Mesendoderm (in vitro differentiated cells): ENCODE data around the gene NSUN2.

ENCODE experiments used
- DNase-seq: peaks from one replicate; pipeline ENCODE4 v3.0.0; 2013
- H2AK5ac ChIP-seq: 2 replicates; pipeline ENCODE4 v1.6.1; 2013; ENCODE audit warnings: low read length, inconsistent platforms
- H2BK120ac ChIP-seq: 2 replicates; pipeline ENCODE4 v1.6.1; 2013; ENCODE audit warnings: low read depth, mild to moderate bottlenecking, low read length, moderate library complexity, mixed read lengths
- H2BK15ac ChIP-seq: replicated peaks from 2 replicates; pipeline ENCODE4 v1.6.1; 2013; ENCODE audit warnings: low read depth, mild to moderate bottlenecking, moderate library complexity
- H2BK5ac ChIP-seq: 2 replicates; pipeline ENCODE4 v1.6.1; 2013; ENCODE audit warnings: low read length, inconsistent platforms
- H3K18ac ChIP-seq: 2 replicates; pipeline ENCODE4 v1.6.1; 2013; ENCODE audit warnings: mild to moderate bottlenecking, low read length, mixed read lengths
- H3K23ac ChIP-seq: one replicate; pipeline ENCODE4 v1.6.1; 2013; ENCODE audit warnings: low read length
- H3K27ac ChIP-seq: 2 replicates; pipeline ENCODE4 v1.5.1; 2013; ENCODE audit warnings: low read depth, mild to moderate bottlenecking, inconsistent platforms, low read length, moderate library complexity
- H3K27me3 ChIP-seq: 2 replicates; pipeline ENCODE4 v1.6.1; 2013; ENCODE audit warnings: low read length, control low read depth, mild to moderate bottlenecking, inconsistent platforms; ENCODE audit not compliant: insufficient read depth, poor library complexity
- H3K36me3 ChIP-seq: 2 replicates; pipeline ENCODE4 v1.6.1; 2013; ENCODE audit warnings: low read length, inconsistent platforms; ENCODE audit not compliant: control insufficient read depth, insufficient read depth
- H3K4ac ChIP-seq: one replicate; pipeline ENCODE4 v1.6.1; 2013; ENCODE audit warnings: low read depth, mild to moderate bottlenecking, low read length, moderate library complexity
- H3K4me1 ChIP-seq: 2 replicates; pipeline ENCODE4 v1.6.1; 2013; ENCODE audit warnings: low read depth, low read length, inconsistent platforms; ENCODE audit not compliant: control insufficient read depth
- H3K4me2 ChIP-seq: 2 replicates; pipeline ENCODE4 v1.6.1; 2013; ENCODE audit warnings: low read length
- H3K4me3 ChIP-seq: 2 replicates; pipeline ENCODE4 v1.5.1; 2013; ENCODE audit warnings: mild to moderate bottlenecking, low read length
- H3K56ac ChIP-seq: one replicate; pipeline ENCODE4 v1.6.1; 2013; ENCODE audit warnings: low read length
- H3K79me1 ChIP-seq: 2 replicates; pipeline ENCODE4 v1.6.1; 2013; ENCODE audit warnings: low read length, inconsistent platforms
- H3K79me2 ChIP-seq: 2 replicates; pipeline ENCODE4 v1.6.1; 2013; ENCODE audit warnings: mild to moderate bottlenecking, low read length; ENCODE audit not compliant: control insufficient read depth, insufficient read depth
- H3K9ac ChIP-seq: 2 replicates; pipeline ENCODE4 v1.6.1; 2013; ENCODE audit warnings: low read length, inconsistent platforms
- H4K5ac ChIP-seq: one replicate; pipeline ENCODE4 v1.6.1; 2013; ENCODE audit warnings: low read length
- H4K8ac ChIP-seq: one replicate; pipeline ENCODE4 v1.6.1; 2013; ENCODE audit warnings: low read depth, mild to moderate bottlenecking, control low read depth, low read length, moderate library complexity
- WGBS: extraction: QIAGEN DNeasy Blood & Tissue Kit; methylation state at CpG from one replicate; pipeline ENCODE4 v1.1.7; 2013; ENCODE audit warnings: low lambda C conversion rate, missing lambda C conversion rate; ENCODE audit not compliant: insufficient coverage; ENCODE audit errors: extremely low coverage; 5-methylcytosine and 5-hydroxymethylcytosine counted together

Gene NSUN2

GRCh38 chr5:6595405-6595804, 37.4 kb downstream of the NSUN2 start:
- H3K27ac ChIP-seq: no peak overlapping the region
- H3K4me2 ChIP-seq: no peak overlapping the region
- H3K18ac ChIP-seq: no peak overlapping the region
- no peak overlapping the region for H3K4me3 ChIP-seq
- peak; percentile 84 for DNase-seq
- H4K5ac ChIP-seq: no peak overlapping the region
- peaks cover 11% of the 10 kb centered on the region for H3K36me3 ChIP-seq
- no peak overlapping the region for H2BK5ac ChIP-seq
- no peak overlapping the region for H2BK120ac ChIP-seq
- no peak overlapping the region for H3K4ac ChIP-seq
- H3K23ac ChIP-seq: no peak overlapping the region
- H3K79me2 ChIP-seq: no peaks in the 10 kb centered on the region
- H3K56ac ChIP-seq: no peak overlapping the region
- no peak overlapping the region for H2BK15ac ChIP-seq
- WGBS: no CpG with 5 or more reads among the region's 3 CpGs
- peaks cover 4% of the 10 kb centered on the region for H3K4me1 ChIP-seq
- H3K27me3 ChIP-seq: no peaks in the 10 kb centered on the region
- no peak overlapping the region for H3K9ac ChIP-seq
- no peak overlapping the region for H2AK5ac ChIP-seq
- H4K8ac ChIP-seq: no peak overlapping the region
- no peaks in the 10 kb centered on the region for H3K79me1 ChIP-seq

- Histone ChIP-seq H4K5ac (no peak overlapping the region), H3K56ac (no peak overlapping the region), H3K4me1 (peaks cover 4% of the 10 kb centered on the region), H2BK5ac (no peak overlapping the region), H3K79me2 (no peaks in the 10 kb centered on the region), H3K4me3 (no peak overlapping the region), H3K27me3 (no peaks in the 10 kb centered on the region), H3K27ac (no peak overlapping the region), H2BK15ac (no peak overlapping the region), H3K79me1 (no peaks in the 10 kb centered on the region), H2AK5ac (no peak overlapping the region), H3K4me2 (no peak overlapping the region), H3K4ac (no peak overlapping the region), H3K9ac (no peak overlapping the region), H2BK120ac (no peak overlapping the region), H3K23ac (no peak overlapping the region), H4K8ac (no peak overlapping the region), H3K36me3 (peaks cover 8% of the 10 kb centered on the region), H3K18ac (no peak overlapping the region)
- no peak for DNase-seq
- WGBS: no CpG with 5 or more reads among the region's 6 CpGs
Measured at GRCh38 chr5:6594066-6594465, 38.8 kb downstream of the NSUN2 start.

- no peak overlapping the region for H2BK5ac ChIP-seq
- no peak overlapping the region for H3K27ac ChIP-seq
- H3K36me3 ChIP-seq: peaks cover 4% of the 10 kb centered on the region
- H3K9ac ChIP-seq: no peak overlapping the region
- H3K4ac ChIP-seq: no peak overlapping the region
- no peaks in the 10 kb centered on the region for H3K79me1 ChIP-seq
- H2BK120ac ChIP-seq: no peak overlapping the region
- H3K4me1 ChIP-seq: peaks cover 4% of the 10 kb centered on the region
- no peak for DNase-seq
- no peak overlapping the region for H3K4me3 ChIP-seq
- no peak overlapping the region for H3K23ac ChIP-seq
- H3K79me2 ChIP-seq: no peaks in the 10 kb centered on the region
- H2AK5ac ChIP-seq: no peak overlapping the region
- H3K4me2 ChIP-seq: no peak overlapping the region
- no peak overlapping the region for H4K5ac ChIP-seq
- H4K8ac ChIP-seq: no peak overlapping the region
- no peaks in the 10 kb centered on the region for H3K27me3 ChIP-seq
- no peak overlapping the region for H3K18ac ChIP-seq
- no peak overlapping the region for H2BK15ac ChIP-seq
- no peak overlapping the region for H3K56ac ChIP-seq
- WGBS: no CpG with 5 or more reads among the region's 14 CpGs
Measured at GRCh38 chr5:6593148-6594016, 39.5 kb downstream of the NSUN2 start.

GRCh38 chr5:6592601-6593000, 40.2 kb downstream of the NSUN2 start:
- Histone ChIP-seq H2BK5ac (no peak overlapping the region), H3K36me3 (peaks cover 3% of the 10 kb centered on the region), H2AK5ac (no peak overlapping the region), H2BK120ac (no peak overlapping the region), H2BK15ac (no peak overlapping the region), H3K27ac (no peak overlapping the region), H3K56ac (no peak overlapping the region), H3K79me1 (no peaks in the 10 kb centered on the region), H3K4ac (no peak overlapping the region), H3K27me3 (no peaks in the 10 kb centered on the region), H3K79me2 (no peaks in the 10 kb centered on the region), H3K4me2 (no peak overlapping the region), H4K5ac (no peak overlapping the region), H3K18ac (no peak overlapping the region), H3K4me1 (peaks cover 4% of the 10 kb centered on the region), H3K4me3 (no peak overlapping the region), H3K23ac (no peak overlapping the region), H4K8ac (no peak overlapping the region), H3K9ac (no peak overlapping the region)
- 100% methylated on average over 1 of the region's 3 CpGs for WGBS
- DNase-seq: no peak

GRCh38 chr5:6591671-6592288, 41.1 kb downstream of the NSUN2 start:
- Histone ChIP-seq H3K4me3 (no peak overlapping the region), H3K36me3 (peaks cover 2% of the 10 kb centered on the region), H3K4me2 (no peak overlapping the region), H2BK5ac (no peak overlapping the region), H3K9ac (no peak overlapping the region), H3K18ac (no peak overlapping the region), H3K23ac (no peak overlapping the region), H3K56ac (no peak overlapping the region), H3K4ac (no peak overlapping the region), H4K5ac (no peak overlapping the region), H3K27me3 (no peaks in the 10 kb centered on the region), H3K79me2 (no peaks in the 10 kb centered on the region), H3K4me1 (peaks cover 4% of the 10 kb centered on the region), H3K79me1 (no peaks in the 10 kb centered on the region), H2BK15ac (no peak overlapping the region), H4K8ac (no peak overlapping the region), H3K27ac (no peak overlapping the region), H2BK120ac (no peak overlapping the region), H2AK5ac (no peak overlapping the region)
- WGBS: no CpG with 5 or more reads among the region's 12 CpGs
- no peak for DNase-seq
